Gastrocnemius medialis (tissue), 4 donors: ENCODE data around the gene PTH2R.

Experiments used
- CTCF ChIP-seq, 5 experiments: fragments of 450-650 bp in 3 of 5; fragments of 200-600 bp in 2 of 5; sonication (generic) in 2 of 5; IDR thresholded peaks in 4 of 5; conservative IDR thresholded peaks in 1 of 5; 1 replicate in 4 of 5; 2 replicates in 1 of 5; pipeline ENCODE4 v1.5.1; 2016 to 2019; ENCODE audit warnings: antibody characterized with exemption in 5 of 5, mild to moderate bottlenecking in 3 of 5, moderate library complexity in 3 of 5
- POLR2A ChIP-seq, 2 donors: fragments of 450-650 bp; IDR thresholded peaks; one replicate each; pipeline ENCODE4 v1.6.1; 2017; ENCODE audit warnings: antibody characterized with exemption in 2 of 2, mild to moderate bottlenecking in 2 of 2, moderate library complexity in 2 of 2

GRCh38 chr2:208479342-208479741 is 72.8 kb downstream of the PTH2R start:
- no peak for TF ChIP-seq POLR2A (IDR thresholded peaks at IDR 0.05)
- no peak for TF ChIP-seq CTCF (IDR thresholded peaks at IDR 0.05 in 4 of 5, conservative IDR thresholded peaks at IDR 0.05 in 1 of 5)
